ENCODE results near the gene ALG10. TPM values are rescaled to one million over a fixed set of nuclear protein-coding genes. Genes with fewer than 3 reads are reported as not detected.
A peak's percentile ranks its signal among the peaks of the same experiment; 100 is the strongest.
"Not testable (repeated sequence)": the region's sequence is repeated elsewhere in the genome, so short reads cannot be mapped to it uniquely, and the experiment has no call there.

Gene ALG10
- total RNA-seq, 4 donors from 2014 or later: 4.1 to 64.1 (median 17.6) TPM

DNA sequence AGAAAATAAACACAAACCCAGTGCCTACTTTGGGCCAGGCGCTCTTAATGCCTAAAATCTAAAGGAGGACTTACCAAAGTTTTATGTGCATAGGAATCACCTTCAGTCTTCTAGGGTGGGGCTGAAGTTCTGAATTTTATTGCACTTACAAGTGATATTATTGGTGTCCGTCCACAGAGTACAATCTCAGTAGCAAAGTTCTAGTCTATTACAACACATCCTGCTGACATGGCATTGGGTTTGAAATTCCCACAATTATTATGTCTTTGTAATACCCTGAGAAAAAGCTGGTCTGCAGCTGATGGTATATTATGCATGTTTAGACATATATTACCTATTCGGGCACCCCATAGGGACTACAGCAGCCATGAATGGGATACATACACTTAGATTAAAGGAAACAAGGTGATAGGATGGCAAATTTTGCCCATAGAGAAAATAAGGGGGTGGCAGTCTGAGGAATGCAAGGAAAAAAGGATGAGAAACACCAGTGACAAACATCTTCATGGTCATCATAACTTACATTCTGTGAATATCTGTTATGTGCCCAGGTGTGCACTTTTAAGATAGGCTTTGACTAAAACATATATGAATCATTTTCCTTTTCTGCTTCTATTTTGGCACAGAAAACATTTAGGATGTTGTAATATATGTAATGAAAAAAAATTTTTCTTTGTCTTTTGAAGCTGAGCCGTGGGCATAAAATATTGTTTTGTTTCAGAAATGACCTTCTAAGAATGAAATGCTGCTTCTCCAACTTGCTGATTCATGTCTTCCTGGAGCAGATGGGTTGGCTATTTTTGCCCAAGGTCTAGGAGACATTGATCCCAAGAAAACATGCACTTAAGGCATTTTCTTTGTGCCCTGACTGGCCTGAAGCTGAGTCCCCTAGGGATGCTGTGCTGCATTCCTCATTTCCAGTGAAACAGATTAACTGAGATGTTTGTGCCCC, 27.2 kb upstream of the ALG10 start:
- Histone ChIP-seq H3K9me3 (no peaks in the 10 kb centered on the region), H3K27me3 (no peaks in the 10 kb centered on the region), H3K36me3 (no peaks in the 10 kb centered on the region), H3K27ac (no peak overlapping the region), H3K4me3 (no peak overlapping the region), H3K4me1 (no peaks in the 10 kb centered on the region)
- TF ChIP-seq POLR2A (IDR thresholded peaks at IDR 0.05) (no peak), CTCF (IDR thresholded peaks at IDR 0.05) (no peak)
- intact Hi-C loops (cut with DNase I; ENCODE audit: low total_unique reads): no loop called here
- DNase-seq: no peak

DNA sequence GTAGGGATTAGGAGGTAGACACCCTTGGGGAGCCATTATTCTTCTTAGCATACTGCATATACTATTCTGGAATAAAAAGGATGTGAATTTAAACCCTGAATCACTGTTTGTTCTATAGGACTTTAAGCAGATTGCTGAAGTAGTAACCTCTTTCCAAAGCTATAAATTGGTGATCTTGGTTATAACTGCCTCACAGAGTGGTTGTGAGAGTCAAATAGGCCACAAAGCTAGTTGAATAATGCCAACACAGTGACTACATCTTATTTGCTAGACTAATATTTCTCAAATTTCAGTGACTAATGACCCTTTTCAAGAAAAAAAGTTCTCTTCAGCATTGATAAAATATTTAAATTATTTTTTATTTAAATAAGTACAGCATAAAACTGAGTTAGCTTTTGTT, 13.5 kb upstream of the ALG10 start:
- H3K36me3 ChIP-seq; H3K27me3 ChIP-seq; H3K27ac ChIP-seq; intact Hi-C loops (cut with DNase I; ENCODE audit: low total_unique reads); H3K4me1 ChIP-seq; H3K4me3 ChIP-seq; H3K9me3 ChIP-seq; DNase-seq: not testable (repeated sequence)

DNA sequence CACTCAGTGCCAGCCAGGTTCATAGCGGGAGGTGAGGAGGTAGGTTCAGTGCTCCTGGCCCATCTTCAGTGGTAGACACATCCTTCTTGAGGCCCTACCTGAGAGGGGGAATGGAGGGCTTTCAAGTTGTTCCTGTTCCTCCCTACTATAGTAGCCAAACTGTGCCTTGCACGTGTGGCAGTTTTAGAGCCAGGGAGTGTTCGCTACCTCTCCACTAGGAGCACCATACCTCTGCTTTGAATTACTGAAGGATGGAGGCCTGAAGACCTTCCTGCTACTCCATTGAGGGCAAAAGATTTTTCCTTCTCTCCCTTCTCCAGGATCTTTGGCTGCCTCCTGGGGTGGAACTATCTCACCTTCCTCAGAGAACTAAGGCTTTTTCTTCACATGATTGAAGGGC, 5.9 kb upstream of the ALG10 start:
- DNase-seq: no peak
- Histone ChIP-seq H3K4me1 (no peaks in the 10 kb centered on the region), H3K9me3 (no peaks in the 10 kb centered on the region), H3K27me3 (no peaks in the 10 kb centered on the region), H3K36me3 (no peaks in the 10 kb centered on the region), H3K4me3 (no peak overlapping the region), H3K27ac (no peak overlapping the region)
- intact Hi-C loops (cut with DNase I; ENCODE audit: low total_unique reads): no loop called here
- TF ChIP-seq CTCF (IDR thresholded peaks at IDR 0.05) (no peak), POLR2A (IDR thresholded peaks at IDR 0.05) (no peak)

DNA sequence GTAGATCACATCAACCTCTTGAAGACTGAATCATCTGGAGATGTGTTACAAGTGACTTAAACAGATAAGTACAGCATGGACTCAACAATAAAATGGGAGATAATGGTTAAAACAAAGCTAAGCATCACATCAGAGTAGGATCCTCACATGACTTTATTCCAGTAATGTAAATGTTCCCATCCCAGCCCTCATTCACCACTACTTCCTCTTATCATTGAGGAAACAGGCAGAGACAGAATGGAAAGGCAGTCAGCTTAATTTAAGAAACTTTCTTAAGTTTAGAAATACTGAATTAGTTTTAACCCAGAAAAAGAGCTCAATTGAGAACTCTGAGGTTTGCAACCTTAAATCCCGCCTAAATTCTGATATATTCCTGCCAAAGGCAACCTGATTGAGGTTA, 1.2 kb upstream of the ALG10 start:
- TF ChIP-seq CTCF (IDR thresholded peaks at IDR 0.05): no peak
- TF ChIP-seq POLR2A (IDR thresholded peaks at IDR 0.05): no peak
- H3K9me3 ChIP-seq: no peaks in the 10 kb centered on the region
- DNase-seq: no peak
- H3K27ac ChIP-seq: peak overlapping the region; percentile 82 to 86
- intact Hi-C loops (cut with DNase I; ENCODE audit: low total_unique reads): no loop called here
- H3K4me1 ChIP-seq: peaks cover 0 to 3% of the 10 kb centered on the region in 2 donors
- no peaks in the 10 kb centered on the region for H3K36me3 ChIP-seq
- H3K27me3 ChIP-seq: no peaks in the 10 kb centered on the region
- H3K4me3 ChIP-seq: no peak overlapping the region

DNA sequence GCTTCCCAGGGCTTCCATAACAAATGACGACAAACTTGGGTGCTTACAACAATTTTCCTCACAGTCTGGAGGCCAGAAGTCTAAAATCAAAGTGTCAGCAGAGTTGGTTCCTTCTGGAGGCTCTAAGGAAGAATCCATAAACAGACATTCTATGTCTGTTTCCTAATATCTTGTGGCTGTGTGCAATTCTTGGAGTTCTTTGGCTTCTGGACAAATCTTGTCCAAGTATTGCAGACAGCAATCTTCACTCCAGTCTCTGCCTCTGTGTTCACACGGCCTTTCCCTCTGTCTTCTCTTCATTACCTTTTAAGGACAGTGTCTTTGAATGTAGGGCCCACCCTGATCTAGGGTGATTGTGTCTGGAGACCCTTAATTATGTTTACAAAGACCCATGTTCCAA, 5.4 kb downstream of the ALG10 start:
- intact Hi-C loops (cut with DNase I; ENCODE audit: low total_unique reads); H3K27ac ChIP-seq; H3K4me1 ChIP-seq; H3K36me3 ChIP-seq; H3K27me3 ChIP-seq; DNase-seq; H3K9me3 ChIP-seq; H3K4me3 ChIP-seq: not testable (repeated sequence)

- no peak overlapping the region for H3K4me3 ChIP-seq
- H3K36me3 ChIP-seq: no peaks in the 10 kb centered on the region
- H3K4me1 ChIP-seq: no peaks in the 10 kb centered on the region
- intact Hi-C loops (cut with DNase I; ENCODE audit: low total_unique reads): no loop called here
- H3K27me3 ChIP-seq: no peaks in the 10 kb centered on the region
- DNase-seq: no peak
- H3K9me3 ChIP-seq: no peaks in the 10 kb centered on the region
- TF ChIP-seq POLR2A (IDR thresholded peaks at IDR 0.05) (no peak), CTCF (IDR thresholded peaks at IDR 0.05) (no peak)
- no peak overlapping the region for H3K27ac ChIP-seq
Observed at GRCh38 chr12:34030591-34030990, 8.3 kb downstream of the ALG10 start.

Data from uterus (tissue), 4 donors.